ENCODE data around the gene CLCN7.

Gene CLCN7

DNA sequence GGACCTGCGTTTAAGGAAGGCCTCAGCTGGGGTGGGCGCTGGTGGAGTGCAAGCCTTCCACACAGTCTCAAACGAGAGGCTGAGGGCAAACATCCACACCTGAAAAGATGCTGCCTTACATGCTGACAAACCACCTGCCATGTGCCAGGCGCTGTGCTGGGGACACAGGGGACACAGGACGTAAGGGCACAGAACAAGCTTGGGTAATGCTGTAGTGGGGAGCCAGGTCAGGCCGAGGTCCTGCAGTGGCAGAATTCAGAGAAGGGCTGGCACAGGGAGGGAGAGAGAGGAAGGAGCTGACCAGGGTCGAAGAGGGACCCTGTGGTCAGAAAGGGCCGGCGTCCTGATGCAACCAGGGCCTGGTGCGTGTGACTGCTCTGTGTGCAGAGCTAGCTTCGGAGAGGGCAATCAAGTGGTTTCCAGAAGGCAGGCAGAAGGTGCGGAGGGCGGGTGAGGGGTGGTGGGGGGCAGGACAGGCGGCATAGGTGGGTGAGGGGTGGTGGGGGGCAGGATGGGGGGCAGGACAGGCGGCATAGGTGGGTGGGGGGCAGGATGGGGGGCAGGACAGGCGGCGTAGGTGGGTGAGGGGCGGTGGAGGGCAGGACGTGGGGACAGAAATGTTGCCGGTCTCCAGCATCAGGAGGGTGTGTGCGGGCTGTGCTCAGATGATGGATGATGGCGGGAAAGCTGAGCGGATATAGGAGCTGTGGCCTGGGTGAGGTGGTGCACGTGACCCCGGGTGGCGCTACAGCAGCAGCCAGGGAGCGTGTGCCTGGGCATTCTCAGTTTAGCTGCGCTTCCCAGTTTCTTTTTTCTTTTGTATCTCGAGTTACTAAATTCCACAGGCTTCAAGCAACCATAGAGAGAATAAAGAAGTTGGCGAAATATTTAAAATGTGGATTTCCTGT is 37.1 kb upstream of the CLCN7 start:
- TF ChIP-seq TAF1 (IDR thresholded peaks at IDR 0.05; ENCODE audit: low read depth), result no peak
- TF ChIP-seq, protein P1, sequence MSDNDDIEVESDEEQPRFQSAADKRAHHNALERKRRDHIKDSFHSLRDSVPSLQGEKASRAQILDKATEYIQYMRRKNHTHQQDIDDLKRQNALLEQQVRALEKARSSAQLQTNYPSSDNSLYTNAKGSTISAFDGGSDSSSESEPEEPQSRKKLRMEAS (IDR thresholded peaks at IDR 0.05), result no peak
- TF ChIP-seq, protein P2, sequence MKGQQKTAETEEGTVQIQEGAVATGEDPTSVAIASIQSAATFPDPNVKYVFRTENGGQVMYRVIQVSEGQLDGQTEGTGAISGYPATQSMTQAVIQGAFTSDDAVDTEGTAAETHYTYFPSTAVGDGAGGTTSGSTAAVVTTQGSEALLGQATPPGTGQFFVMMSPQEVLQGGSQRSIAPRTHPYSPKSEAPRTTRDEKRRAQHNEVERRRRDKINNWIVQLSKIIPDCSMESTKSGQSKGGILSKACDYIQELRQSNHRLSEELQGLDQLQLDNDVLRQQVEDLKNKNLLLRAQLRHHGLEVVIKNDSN (IDR thresholded peaks at IDR 0.05), result no peak
- TF ChIP-seq TCF12 (IDR thresholded peaks at IDR 0.05; ENCODE audit: low read depth), result no peak
- TF ChIP-seq ZBTB7A (IDR thresholded peaks at IDR 0.05; ENCODE audit: low read depth), result no peak
- TF ChIP-seq CEBPB (IDR thresholded peaks at IDR 0.05), result no peak
- TF ChIP-seq FOXM1 (IDR thresholded peaks at IDR 0.05; ENCODE audit: borderline replicate concordance, low read depth), result no peak
- no peak for TF ChIP-seq YY1 (IDR thresholded peaks at IDR 0.05; ENCODE audit: low read depth)
- no peak for TF ChIP-seq TEAD4 (IDR thresholded peaks at IDR 0.05)
- no peak for TF ChIP-seq NFIC (IDR thresholded peaks at IDR 0.05)
- TF ChIP-seq, protein P3, sequence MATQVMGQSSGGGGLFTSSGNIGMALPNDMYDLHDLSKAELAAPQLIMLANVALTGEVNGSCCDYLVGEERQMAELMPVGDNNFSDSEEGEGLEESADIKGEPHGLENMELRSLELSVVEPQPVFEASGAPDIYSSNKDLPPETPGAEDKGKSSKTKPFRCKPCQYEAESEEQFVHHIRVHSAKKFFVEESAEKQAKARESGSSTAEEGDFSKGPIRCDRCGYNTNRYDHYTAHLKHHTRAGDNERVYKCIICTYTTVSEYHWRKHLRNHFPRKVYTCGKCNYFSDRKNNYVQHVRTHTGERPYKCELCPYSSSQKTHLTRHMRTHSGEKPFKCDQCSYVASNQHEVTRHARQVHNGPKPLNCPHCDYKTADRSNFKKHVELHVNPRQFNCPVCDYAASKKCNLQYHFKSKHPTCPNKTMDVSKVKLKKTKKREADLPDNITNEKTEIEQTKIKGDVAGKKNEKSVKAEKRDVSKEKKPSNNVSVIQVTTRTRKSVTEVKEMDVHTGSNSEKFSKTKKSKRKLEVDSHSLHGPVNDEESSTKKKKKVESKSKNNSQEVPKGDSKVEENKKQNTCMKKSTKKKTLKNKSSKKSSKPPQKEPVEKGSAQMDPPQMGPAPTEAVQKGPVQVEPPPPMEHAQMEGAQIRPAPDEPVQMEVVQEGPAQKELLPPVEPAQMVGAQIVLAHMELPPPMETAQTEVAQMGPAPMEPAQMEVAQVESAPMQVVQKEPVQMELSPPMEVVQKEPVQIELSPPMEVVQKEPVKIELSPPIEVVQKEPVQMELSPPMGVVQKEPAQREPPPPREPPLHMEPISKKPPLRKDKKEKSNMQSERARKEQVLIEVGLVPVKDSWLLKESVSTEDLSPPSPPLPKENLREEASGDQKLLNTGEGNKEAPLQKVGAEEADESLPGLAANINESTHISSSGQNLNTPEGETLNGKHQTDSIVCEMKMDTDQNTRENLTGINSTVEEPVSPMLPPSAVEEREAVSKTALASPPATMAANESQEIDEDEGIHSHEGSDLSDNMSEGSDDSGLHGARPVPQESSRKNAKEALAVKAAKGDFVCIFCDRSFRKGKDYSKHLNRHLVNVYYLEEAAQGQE (IDR thresholded peaks at IDR 0.05; ENCODE audit: low read depth), result no peak

DNA sequence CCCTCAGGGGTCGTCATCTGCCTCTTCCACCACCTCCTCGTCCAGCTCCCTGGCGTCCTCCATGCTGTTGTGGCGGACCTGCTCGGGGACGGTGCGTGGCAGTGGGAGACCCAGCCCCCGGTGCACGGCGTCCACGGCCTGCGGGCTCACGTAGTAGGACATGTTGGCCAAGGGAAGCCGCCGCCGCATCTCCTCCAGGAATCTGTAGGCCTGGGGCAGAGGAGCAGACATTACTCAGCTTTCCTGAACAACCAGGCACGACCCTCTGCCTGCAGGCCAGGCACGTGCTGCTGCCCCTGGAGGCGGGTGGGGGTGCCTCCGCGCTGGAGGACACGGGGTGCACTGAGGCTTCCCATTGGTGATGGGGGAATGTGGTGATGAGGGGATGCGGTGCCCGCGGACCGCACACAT is 36.1 kb upstream of the CLCN7 start:
- TF ChIP-seq TEAD4 (IDR thresholded peaks at IDR 0.05), result no peak
- no peak for TF ChIP-seq ZBTB7A (IDR thresholded peaks at IDR 0.05; ENCODE audit: low read depth)
- TF ChIP-seq CEBPB (IDR thresholded peaks at IDR 0.05), result no peak
- TF ChIP-seq, protein P2 (IDR thresholded peaks at IDR 0.05), result no peak
- no peak for TF ChIP-seq YY1 (IDR thresholded peaks at IDR 0.05; ENCODE audit: low read depth)
- no peak for TF ChIP-seq EP300 (IDR thresholded peaks at IDR 0.05; ENCODE audit: borderline replicate concordance)

DNA sequence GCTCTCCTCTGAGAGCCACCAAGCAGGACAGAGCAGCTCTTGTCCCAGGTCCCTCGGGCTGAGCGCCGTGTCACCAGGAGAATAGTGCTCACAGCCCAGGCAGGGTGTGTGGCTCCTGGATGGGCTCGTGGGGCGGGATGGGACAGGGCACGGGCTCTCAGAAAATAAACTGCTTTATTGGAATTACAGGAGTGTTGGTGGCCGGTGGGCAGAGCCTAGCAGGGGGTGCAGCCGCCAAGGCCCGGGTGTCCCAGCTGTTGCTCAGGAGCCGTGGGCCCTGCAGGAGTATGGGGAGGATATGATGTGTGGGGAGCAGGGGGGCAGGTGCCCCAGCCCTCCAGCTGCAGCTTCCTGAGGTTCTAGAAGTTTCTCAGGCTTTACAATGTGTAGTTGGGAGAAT is 35.4 kb upstream of the CLCN7 start:
- TF ChIP-seq CREB1 (IDR thresholded peaks at IDR 0.05; ENCODE audit: low read depth) (no peak), ZBTB7A (IDR thresholded peaks at IDR 0.05; ENCODE audit: low read depth) (no peak), YY1 (IDR thresholded peaks at IDR 0.05; ENCODE audit: low read depth) (no peak), EGR1 (IDR thresholded peaks at IDR 0.05) (no peak), CEBPB (IDR thresholded peaks at IDR 0.05) (no peak), RAD21 (IDR thresholded peaks at IDR 0.05; ENCODE audit: low read depth) (no peak), TAF1 (IDR thresholded peaks at IDR 0.05; ENCODE audit: low read depth) (no peak), TCF12 (IDR thresholded peaks at IDR 0.05; ENCODE audit: low read depth) (no peak), TEAD4 (IDR thresholded peaks at IDR 0.05) (no peak), NFIC (IDR thresholded peaks at IDR 0.05) (no peak)
- TF ChIP-seq, protein P3 (IDR thresholded peaks at IDR 0.05; ENCODE audit: low read depth), result no peak
- TF ChIP-seq, protein P1 (IDR thresholded peaks at IDR 0.05), result no peak
- TF ChIP-seq, protein P2 (IDR thresholded peaks at IDR 0.05), result no peak

DNA sequence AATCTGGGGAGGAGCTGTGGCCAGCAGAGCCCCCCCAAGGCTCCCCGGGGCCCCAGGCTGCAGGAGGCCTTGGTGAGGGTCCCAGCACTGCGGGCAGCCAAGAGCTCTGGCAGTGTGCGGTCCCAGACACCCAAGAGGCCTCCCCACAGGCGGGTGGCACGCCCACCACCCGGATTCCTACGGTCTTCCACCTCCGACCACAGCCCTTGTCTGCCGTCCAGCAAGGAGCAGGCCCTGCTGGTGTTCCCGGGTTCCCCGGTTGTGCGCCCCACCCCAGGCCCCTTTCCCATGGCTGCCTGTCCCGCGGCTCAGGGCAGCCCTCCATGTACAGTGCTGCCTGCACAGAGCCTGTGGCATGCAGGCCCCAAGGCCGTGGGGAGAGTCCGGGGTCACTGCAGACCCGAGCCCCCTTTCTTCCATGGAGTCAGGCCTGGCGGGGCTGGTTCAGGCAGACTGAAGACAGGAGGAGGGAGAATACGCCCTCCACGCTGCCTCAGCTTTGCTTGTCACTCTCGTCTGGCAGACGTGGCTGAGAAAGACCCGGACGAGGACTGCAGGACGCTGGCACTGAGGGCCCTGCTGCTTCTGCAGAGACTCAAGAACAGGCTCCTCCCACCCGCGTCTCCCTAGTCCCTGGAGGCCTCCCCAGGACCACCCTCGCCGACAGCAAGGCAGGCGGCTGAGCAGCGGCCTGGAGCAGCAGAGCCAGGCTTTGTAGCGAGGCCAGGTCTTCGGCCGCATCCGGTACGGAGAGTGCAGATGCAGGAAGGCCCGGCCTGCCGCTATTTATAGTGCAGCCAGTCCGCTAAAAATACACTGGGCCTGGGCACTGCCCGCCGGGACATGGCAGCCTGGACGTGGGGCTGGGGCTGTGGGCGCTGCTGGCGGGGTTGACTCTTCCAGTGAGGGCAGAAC is 34.7 kb upstream of the CLCN7 start:
- TF ChIP-seq, protein P2 (IDR thresholded peaks at IDR 0.05), result no peak
- no peak for TF ChIP-seq TEAD4 (IDR thresholded peaks at IDR 0.05)
- no peak for TF ChIP-seq NFIC (IDR thresholded peaks at IDR 0.05)
- TF ChIP-seq EGR1 (IDR thresholded peaks at IDR 0.05), result no peak
- TF ChIP-seq CEBPB (IDR thresholded peaks at IDR 0.05), result no peak
- no peak for TF ChIP-seq EP300 (IDR thresholded peaks at IDR 0.05; ENCODE audit: borderline replicate concordance)
- TF ChIP-seq FOXM1 (IDR thresholded peaks at IDR 0.05; ENCODE audit: borderline replicate concordance, low read depth), result no peak
- no peak for TF ChIP-seq CREB1 (IDR thresholded peaks at IDR 0.05; ENCODE audit: low read depth)
- TF ChIP-seq, protein P3 (IDR thresholded peaks at IDR 0.05; ENCODE audit: low read depth), result no peak
- TF ChIP-seq TCF12 (IDR thresholded peaks at IDR 0.05; ENCODE audit: low read depth), result no peak
- TF ChIP-seq ZBTB7A (IDR thresholded peaks at IDR 0.05; ENCODE audit: low read depth), result no peak
- no peak for TF ChIP-seq YY1 (IDR thresholded peaks at IDR 0.05; ENCODE audit: low read depth)
- TF ChIP-seq, protein P1 (IDR thresholded peaks at IDR 0.05), result no peak

Measured in Ishikawa (cell line).